ENCODE results near the gene SIKE1. TPM values are rescaled to one million over a fixed set of nuclear protein-coding genes. Genes with fewer than 3 reads are reported as not detected.

SIKE1 gene
- total RNA-seq, 1 donor from 2014 or later = 64.2 TPM

DNA sequence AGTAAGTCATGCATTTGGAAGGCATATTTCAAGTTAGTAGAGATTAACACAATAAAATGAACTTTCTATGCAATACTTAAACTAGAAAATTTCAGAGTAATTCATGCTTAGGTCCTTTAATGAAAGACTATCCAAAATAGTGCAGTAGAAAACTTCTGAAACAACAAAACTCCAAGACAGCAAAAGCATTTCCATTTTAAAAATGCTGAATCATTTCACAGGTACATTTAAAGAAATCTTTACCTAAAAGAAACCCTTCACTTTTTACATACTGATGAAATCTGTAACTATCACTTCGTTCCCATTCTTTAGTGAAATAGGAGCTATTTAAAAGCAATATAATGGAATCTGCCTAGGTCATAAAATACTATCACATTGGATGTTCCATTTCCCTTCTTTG, 40.2 kb downstream of the SIKE1 start:
- Mint-ChIP-seq H3K27ac (ENCODE audit: unreplicated experiment) (no peak overlapping the region), H3K36me3 (ENCODE audit: low read depth, unreplicated experiment) (peaks cover 11% of the 10 kb centered on the region), H3K4me3 (ENCODE audit: unreplicated experiment) (no peak overlapping the region), H3K9me3 (ENCODE audit: unreplicated experiment) (no peaks in the 10 kb centered on the region), H3K27me3 (ENCODE audit: low read depth, unreplicated experiment) (no peaks in the 10 kb centered on the region), H3K4me1 (ENCODE audit: low read depth, unreplicated experiment) (peaks cover 13% of the 10 kb centered on the region)
- H3K79me2 ChIP-seq (ENCODE audit: insufficient read depth, low read length) = peaks cover 99% of the 10 kb centered on the region
- H2AFZ ChIP-seq (ENCODE audit: low read depth, low read length) = no peak overlapping the region
- H3K9ac ChIP-seq (ENCODE audit: low read length) = no peak overlapping the region
- H3K27ac ChIP-seq (ENCODE audit: low read depth, low read length) = no peak overlapping the region
- no peak overlapping the region for H3K4me2 ChIP-seq (ENCODE audit: low read length)
- H3K27me3 ChIP-seq (ENCODE audit: insufficient read depth, low read length) = no peaks in the 10 kb centered on the region
- H4K20me1 ChIP-seq (ENCODE audit: insufficient read depth, low read length) = peaks cover 90% of the 10 kb centered on the region
- FAIRE-seq (no peak), DNase-seq (ENCODE audit: low read depth) (no peak)
- TF ChIP-seq CTCF (IDR thresholded peaks at IDR 0.05; ENCODE audit: insufficient read depth, low read depth, low read length) (no peak), EZH2 (IDR thresholded peaks at IDR 0.05; ENCODE audit: insufficient read depth, low read length) (no peak)
- no peak overlapping the region for H3K4me3 ChIP-seq (ENCODE audit: insufficient read depth, low read depth, low read length)
- no peaks in the 10 kb centered on the region for H3K4me1 ChIP-seq (ENCODE audit: insufficient read depth, low read length)
- no peaks in the 10 kb centered on the region for H3K9me3 ChIP-seq (ENCODE audit: insufficient read depth, low read depth, low read length)
- H3K36me3 ChIP-seq (ENCODE audit: insufficient read depth, low read length) = peaks cover 66% of the 10 kb centered on the region

DNA sequence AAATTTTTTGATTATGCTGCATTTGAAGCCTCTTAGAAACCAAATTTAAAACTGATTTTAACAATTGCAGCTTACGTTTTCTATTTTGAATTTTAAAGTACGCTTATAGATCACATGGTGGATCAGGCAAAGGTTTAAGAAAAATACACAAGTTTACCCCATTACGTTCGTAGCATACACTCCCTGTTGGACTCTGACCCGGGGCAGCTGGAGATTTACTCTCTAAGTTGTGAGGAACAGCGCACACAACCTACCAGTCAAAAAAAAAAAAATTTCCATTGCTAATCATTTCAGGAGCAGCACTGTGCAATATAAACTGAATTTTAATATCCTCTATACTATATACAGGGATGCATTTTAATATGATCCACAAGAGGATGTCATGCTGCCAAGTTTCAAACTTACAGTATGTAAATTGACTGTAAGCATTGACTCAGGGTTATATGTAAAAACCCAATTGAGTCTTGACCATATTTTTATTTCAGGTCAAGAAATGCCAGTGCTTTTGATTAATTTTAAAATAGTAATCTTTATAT, 43.1 kb downstream of the SIKE1 start:
- Mint-ChIP-seq H3K9me3 (ENCODE audit: unreplicated experiment) (no peaks in the 10 kb centered on the region), H3K27me3 (ENCODE audit: low read depth, unreplicated experiment) (no peaks in the 10 kb centered on the region), H3K36me3 (ENCODE audit: low read depth, unreplicated experiment) (peaks cover 17% of the 10 kb centered on the region), H3K4me3 (ENCODE audit: unreplicated experiment) (no peak overlapping the region), H3K27ac (ENCODE audit: unreplicated experiment) (no peak overlapping the region), H3K4me1 (ENCODE audit: low read depth, unreplicated experiment) (peaks cover 5% of the 10 kb centered on the region)
- TF ChIP-seq CTCF (IDR thresholded peaks at IDR 0.05; ENCODE audit: insufficient read depth, low read depth, low read length) = no peak
- no peak for TF ChIP-seq EZH2 (IDR thresholded peaks at IDR 0.05; ENCODE audit: insufficient read depth, low read length)
- H3K9ac ChIP-seq (ENCODE audit: low read length) = no peak overlapping the region
- H3K4me1 ChIP-seq (ENCODE audit: insufficient read depth, low read length) = no peaks in the 10 kb centered on the region
- H2AFZ ChIP-seq (ENCODE audit: low read depth, low read length) = no peak overlapping the region
- H3K27ac ChIP-seq (ENCODE audit: low read depth, low read length) = no peak overlapping the region
- H3K4me3 ChIP-seq (ENCODE audit: insufficient read depth, low read depth, low read length) = no peak overlapping the region
- FAIRE-seq (no peak), DNase-seq (ENCODE audit: low read depth) (no peak)
- peaks cover 86% of the 10 kb centered on the region for H3K79me2 ChIP-seq (ENCODE audit: insufficient read depth, low read length)
- peaks cover 68% of the 10 kb centered on the region for H4K20me1 ChIP-seq (ENCODE audit: insufficient read depth, low read length)
- peaks cover 78% of the 10 kb centered on the region for H3K36me3 ChIP-seq (ENCODE audit: insufficient read depth, low read length)
- no peaks in the 10 kb centered on the region for H3K27me3 ChIP-seq (ENCODE audit: insufficient read depth, low read length)
- no peaks in the 10 kb centered on the region for H3K9me3 ChIP-seq (ENCODE audit: insufficient read depth, low read depth, low read length)
- no peak overlapping the region for H3K4me2 ChIP-seq (ENCODE audit: low read length)

DNA sequence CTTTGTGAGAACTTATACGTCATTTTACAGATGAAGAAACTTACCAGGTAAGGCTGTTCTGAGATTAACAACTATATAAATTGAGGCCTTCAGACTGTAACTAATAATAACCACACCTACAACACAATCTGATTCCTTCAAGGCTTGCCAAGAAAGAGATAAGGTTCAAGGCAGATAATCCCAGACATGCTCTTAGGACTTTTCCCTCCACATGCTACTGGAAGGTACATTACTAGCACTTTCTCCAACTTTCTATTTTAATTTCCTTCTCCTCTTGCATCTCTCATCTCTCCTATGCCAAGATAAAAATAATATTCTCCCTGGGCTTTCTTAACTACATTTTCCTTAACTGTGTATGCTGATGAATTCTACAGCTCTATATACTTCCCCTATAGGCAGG, 45.0 kb downstream of the SIKE1 start:
- peaks cover 84% of the 10 kb centered on the region for H3K79me2 ChIP-seq (ENCODE audit: insufficient read depth, low read length)
- no peaks in the 10 kb centered on the region for H3K9me3 ChIP-seq (ENCODE audit: insufficient read depth, low read depth, low read length)
- no peak overlapping the region for H2AFZ ChIP-seq (ENCODE audit: low read depth, low read length)
- TF ChIP-seq EZH2 (IDR thresholded peaks at IDR 0.05; ENCODE audit: insufficient read depth, low read length) (no peak), CTCF (IDR thresholded peaks at IDR 0.05; ENCODE audit: insufficient read depth, low read depth, low read length) (no peak)
- Mint-ChIP-seq H3K36me3 (ENCODE audit: low read depth, unreplicated experiment) (peaks cover 21% of the 10 kb centered on the region), H3K4me3 (ENCODE audit: unreplicated experiment) (no peak overlapping the region), H3K4me1 (ENCODE audit: low read depth, unreplicated experiment) (no peaks in the 10 kb centered on the region), H3K27ac (ENCODE audit: unreplicated experiment) (no peak overlapping the region), H3K9me3 (ENCODE audit: unreplicated experiment) (no peaks in the 10 kb centered on the region), H3K27me3 (ENCODE audit: low read depth, unreplicated experiment) (no peaks in the 10 kb centered on the region)
- H3K4me3 ChIP-seq (ENCODE audit: insufficient read depth, low read depth, low read length) = no peak overlapping the region
- H3K27ac ChIP-seq (ENCODE audit: low read depth, low read length) = no peak overlapping the region
- no peak overlapping the region for H3K4me2 ChIP-seq (ENCODE audit: low read length)
- no peaks in the 10 kb centered on the region for H3K4me1 ChIP-seq (ENCODE audit: insufficient read depth, low read length)
- H3K9ac ChIP-seq (ENCODE audit: low read length) = no peak overlapping the region
- H4K20me1 ChIP-seq (ENCODE audit: insufficient read depth, low read length) = peaks cover 63% of the 10 kb centered on the region
- no peaks in the 10 kb centered on the region for H3K27me3 ChIP-seq (ENCODE audit: insufficient read depth, low read length)
- FAIRE-seq (no peak), DNase-seq (ENCODE audit: low read depth) (no peak)
- peaks cover 84% of the 10 kb centered on the region for H3K36me3 ChIP-seq (ENCODE audit: insufficient read depth, low read length)

All from astrocyte (in vitro differentiated cells and primary cell).